ENCODE data around the gene FILIP1.

DNA sequence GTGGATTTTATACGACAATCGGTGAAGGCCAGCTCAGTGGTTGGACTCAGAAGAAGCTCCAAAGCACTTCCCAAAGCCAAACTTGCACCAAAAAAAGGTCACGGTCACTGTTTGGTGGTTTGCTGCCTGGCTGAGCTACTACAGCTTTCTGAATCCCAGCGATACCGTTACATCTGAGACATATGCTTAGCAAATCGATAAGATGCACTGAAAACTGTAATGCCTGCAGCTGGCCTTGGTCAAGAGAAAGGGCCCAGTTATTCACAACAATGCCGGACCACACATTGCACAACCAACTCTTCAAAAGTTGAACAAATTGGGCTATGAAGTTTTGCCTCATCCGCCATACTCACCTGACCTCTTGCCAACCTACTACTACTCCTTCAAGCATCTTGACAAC lies 70.2 kb downstream of the FILIP1 start:
- TF ChIP-seq, protein P1, sequence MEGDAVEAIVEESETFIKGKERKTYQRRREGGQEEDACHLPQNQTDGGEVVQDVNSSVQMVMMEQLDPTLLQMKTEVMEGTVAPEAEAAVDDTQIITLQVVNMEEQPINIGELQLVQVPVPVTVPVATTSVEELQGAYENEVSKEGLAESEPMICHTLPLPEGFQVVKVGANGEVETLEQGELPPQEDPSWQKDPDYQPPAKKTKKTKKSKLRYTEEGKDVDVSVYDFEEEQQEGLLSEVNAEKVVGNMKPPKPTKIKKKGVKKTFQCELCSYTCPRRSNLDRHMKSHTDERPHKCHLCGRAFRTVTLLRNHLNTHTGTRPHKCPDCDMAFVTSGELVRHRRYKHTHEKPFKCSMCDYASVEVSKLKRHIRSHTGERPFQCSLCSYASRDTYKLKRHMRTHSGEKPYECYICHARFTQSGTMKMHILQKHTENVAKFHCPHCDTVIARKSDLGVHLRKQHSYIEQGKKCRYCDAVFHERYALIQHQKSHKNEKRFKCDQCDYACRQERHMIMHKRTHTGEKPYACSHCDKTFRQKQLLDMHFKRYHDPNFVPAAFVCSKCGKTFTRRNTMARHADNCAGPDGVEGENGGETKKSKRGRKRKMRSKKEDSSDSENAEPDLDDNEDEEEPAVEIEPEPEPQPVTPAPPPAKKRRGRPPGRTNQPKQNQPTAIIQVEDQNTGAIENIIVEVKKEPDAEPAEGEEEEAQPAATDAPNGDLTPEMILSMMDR (conservative IDR thresholded peaks at IDR 0.05; ENCODE audit: low read length) = no peak
- TF ChIP-seq EZH2phosphoT487 (IDR thresholded peaks at IDR 0.05; ENCODE audit: borderline replicate concordance) = no peak

Data from Loucy (cell line).